ENCODE results near the gene PDCD1. TPM values are rescaled to one million over a fixed set of nuclear protein-coding genes. Genes with fewer than 3 reads are reported as not detected.
"Not testable (repeated sequence)": the region's sequence is repeated elsewhere in the genome, so short reads cannot be mapped to it uniquely, and the experiment has no call there.

PDCD1 gene
- total RNA-seq, 4 donors from 2014 or later: 0.49 to 2.3 (median 1.1) TPM

DNA sequence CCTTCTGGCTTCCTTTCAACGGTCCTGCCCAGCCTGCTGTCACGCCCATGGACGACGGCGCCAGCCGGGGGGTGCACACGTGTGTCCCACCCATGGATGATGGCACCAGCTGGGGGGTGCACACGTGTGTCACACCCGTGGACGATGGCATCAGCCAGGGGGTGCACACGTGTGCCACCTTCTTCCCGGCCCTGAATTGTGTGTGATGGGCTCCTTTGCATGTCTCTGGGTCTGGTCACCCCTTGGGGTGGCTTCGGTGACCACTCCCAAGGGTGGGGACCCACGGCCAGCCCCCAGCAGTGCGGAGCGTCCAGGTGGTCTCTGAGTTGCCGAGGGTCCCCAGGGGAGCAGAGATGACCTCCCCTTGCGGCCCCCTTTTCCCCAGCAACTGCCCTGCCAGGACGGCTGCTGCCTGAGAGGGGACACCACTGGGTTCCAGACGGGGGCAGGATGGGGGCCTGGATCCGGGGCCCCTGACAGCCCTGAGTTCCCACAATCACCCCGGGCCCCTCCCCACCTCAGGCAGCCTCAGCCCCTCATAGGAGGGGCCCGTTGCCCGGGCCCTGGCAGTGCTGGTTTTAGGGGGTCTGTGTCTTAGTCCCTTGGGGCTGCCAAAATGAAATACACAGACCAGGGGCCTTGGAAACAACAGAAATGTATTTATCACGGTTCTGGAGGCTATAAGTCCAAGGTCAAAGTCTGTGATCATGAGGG is 40.3 kb downstream of the PDCD1 start:
- DNase-seq: no peak
- no peak overlapping the region for H3K27ac ChIP-seq

DNA sequence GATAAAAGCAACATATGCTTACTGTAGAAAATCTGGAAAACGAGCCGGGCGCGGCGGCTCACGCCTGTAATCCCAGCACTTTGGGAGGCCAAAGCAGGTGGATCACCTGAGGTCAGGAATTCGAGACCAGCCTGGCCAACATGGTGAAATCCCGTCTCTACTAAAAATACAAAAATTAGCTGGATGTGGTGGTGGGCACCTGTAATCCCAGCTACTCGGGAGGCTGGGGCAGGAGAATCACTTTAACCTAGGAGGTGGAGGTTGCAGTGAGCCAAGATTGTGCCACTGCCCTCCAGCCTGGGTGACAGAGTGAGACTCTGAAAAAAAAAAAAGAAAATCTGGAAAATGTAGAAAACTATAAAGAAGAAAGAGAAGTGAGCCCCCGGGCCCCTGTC is 40.9 kb downstream of the PDCD1 start:
- DNase-seq; H3K27me3 ChIP-seq; H3K4me1 ChIP-seq; H3K4me3 ChIP-seq (replicated peaks in 1 of 3); intact Hi-C loops (cut with DNase I); H3K9me3 ChIP-seq; H3K36me3 ChIP-seq; H3K27ac ChIP-seq: not testable (repeated sequence)
- 86 to 88% methylated on average over 10 of the region's 10 CpGs for WGBS, 2 donors

More for the DNA sequence above, 40.3 kb downstream of the PDCD1 start:
- 86 to 90% methylated on average over 15 to 23 of the region's 25 CpGs for WGBS, 2 donors
- Histone ChIP-seq H3K4me3 (replicated peaks in 1 of 3) (no peak overlapping the region), H3K27me3 (no peaks in the 10 kb centered on the region), H3K36me3 (no peaks in the 10 kb centered on the region), H3K9me3 (no peaks in the 10 kb centered on the region), H3K4me1 (no peaks in the 10 kb centered on the region)
- TF ChIP-seq, protein P1, sequence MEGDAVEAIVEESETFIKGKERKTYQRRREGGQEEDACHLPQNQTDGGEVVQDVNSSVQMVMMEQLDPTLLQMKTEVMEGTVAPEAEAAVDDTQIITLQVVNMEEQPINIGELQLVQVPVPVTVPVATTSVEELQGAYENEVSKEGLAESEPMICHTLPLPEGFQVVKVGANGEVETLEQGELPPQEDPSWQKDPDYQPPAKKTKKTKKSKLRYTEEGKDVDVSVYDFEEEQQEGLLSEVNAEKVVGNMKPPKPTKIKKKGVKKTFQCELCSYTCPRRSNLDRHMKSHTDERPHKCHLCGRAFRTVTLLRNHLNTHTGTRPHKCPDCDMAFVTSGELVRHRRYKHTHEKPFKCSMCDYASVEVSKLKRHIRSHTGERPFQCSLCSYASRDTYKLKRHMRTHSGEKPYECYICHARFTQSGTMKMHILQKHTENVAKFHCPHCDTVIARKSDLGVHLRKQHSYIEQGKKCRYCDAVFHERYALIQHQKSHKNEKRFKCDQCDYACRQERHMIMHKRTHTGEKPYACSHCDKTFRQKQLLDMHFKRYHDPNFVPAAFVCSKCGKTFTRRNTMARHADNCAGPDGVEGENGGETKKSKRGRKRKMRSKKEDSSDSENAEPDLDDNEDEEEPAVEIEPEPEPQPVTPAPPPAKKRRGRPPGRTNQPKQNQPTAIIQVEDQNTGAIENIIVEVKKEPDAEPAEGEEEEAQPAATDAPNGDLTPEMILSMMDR (IDR thresholded peaks at IDR 0.05): no peak
- TF ChIP-seq POLR2A (IDR thresholded peaks at IDR 0.05): no peak
- intact Hi-C loops (cut with DNase I): no loop called here

DNA sequence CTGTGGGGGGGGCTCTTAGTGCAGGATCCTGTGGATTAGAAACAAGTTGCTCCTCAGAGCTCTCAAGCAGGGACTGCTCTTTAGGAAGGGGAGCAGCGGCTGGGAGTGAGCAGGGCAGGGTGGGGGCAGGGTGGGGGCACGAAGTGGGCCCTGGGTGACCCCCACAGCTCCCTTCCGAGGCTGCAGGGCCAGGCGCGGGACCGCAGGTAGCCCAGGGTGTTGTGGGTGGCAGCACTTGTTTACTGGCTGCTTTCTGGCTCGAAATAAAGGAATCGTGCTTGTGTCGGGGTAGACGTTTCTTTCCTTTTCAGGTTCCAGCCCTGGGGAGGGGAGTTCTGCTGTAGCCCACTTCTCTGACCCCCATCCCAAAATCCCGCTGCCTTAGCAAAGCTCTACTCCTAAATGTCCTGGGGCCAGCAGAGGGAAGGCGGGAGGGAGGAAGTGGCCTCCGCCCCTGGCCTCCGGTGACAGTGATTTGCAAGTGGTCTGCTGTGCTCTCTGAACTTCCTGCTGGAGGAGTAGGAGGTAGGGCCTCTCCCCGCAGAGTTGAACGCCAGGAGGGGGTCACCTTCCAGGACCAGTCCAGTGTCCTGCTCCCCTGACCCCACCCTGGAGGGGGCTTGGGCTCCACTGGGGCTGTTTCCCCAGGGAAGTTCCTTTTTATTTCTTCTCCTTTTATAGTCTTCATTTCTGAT is 41.4 kb downstream of the PDCD1 start:
- no peaks in the 10 kb centered on the region for H3K27me3 ChIP-seq
- H3K4me1 ChIP-seq: no peaks in the 10 kb centered on the region
- H3K9me3 ChIP-seq: no peaks in the 10 kb centered on the region
- H3K27ac ChIP-seq: no peak overlapping the region
- no peak for TF ChIP-seq POLR2A (IDR thresholded peaks at IDR 0.05)
- TF ChIP-seq, protein P1 (IDR thresholded peaks at IDR 0.05): no peak
- no peak for DNase-seq
- no peak overlapping the region for H3K4me3 ChIP-seq (replicated peaks in 1 of 3)
- intact Hi-C loops (cut with DNase I): no loop called here
- WGBS, 2 donors: 51 to 67% methylated on average over 15 of the region's 16 CpGs
- H3K36me3 ChIP-seq: no peaks in the 10 kb centered on the region

DNA sequence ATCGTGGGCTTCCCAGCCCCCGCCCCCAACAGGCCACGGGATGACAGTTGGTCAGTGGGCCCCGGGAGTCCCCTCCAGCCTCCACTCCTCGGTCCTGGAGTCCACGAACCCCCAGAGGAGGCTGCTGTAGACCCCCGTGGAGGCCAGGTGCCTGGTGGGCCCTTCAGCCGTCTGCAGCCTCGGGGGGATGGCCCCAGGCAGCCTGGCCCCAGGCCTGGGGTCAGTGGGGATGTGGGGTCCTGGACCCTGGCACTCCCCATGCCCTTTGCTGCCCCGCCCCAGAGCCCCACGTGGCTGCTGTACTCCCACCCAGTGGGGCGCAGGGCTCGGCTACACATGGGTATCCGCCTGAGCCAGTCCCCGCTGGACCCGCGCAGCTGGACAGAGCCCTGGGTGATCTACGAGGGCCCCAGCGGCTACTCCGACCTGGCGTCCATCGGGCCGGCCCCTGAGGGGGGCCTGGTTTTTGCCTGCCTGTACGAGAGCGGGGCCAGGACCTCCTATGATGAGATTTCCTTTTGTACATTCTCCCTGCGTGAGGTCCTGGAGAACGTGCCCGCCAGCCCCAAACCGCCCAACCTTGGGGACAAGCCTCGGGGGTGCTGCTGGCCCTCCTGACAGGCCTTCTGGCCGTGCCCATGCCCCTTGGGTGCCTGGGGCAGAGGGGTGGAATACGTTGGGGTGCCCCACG is 42.1 kb downstream of the PDCD1 start:
- whole genome bisulfite sequencing, 2 donors: 20 to 86% methylated on average over 2 to 18 of the region's 33 CpGs
- Histone ChIP-seq H3K9me3 (no peaks in the 10 kb centered on the region), H3K36me3 (no peaks in the 10 kb centered on the region), H3K4me3 (replicated peaks in 1 of 3) (no peak overlapping the region), H3K27ac (no peak overlapping the region), H3K4me1 (peaks cover 2 to 5% of the 10 kb centered on the region in 2 donors), H3K27me3 (no peaks in the 10 kb centered on the region)
- no peak for TF ChIP-seq POLR2A (IDR thresholded peaks at IDR 0.05)
- TF ChIP-seq, protein P1 (IDR thresholded peaks at IDR 0.05): no peak
- DNase-seq: no peak
- intact Hi-C loops (cut with DNase I): no loop called here

DNA sequence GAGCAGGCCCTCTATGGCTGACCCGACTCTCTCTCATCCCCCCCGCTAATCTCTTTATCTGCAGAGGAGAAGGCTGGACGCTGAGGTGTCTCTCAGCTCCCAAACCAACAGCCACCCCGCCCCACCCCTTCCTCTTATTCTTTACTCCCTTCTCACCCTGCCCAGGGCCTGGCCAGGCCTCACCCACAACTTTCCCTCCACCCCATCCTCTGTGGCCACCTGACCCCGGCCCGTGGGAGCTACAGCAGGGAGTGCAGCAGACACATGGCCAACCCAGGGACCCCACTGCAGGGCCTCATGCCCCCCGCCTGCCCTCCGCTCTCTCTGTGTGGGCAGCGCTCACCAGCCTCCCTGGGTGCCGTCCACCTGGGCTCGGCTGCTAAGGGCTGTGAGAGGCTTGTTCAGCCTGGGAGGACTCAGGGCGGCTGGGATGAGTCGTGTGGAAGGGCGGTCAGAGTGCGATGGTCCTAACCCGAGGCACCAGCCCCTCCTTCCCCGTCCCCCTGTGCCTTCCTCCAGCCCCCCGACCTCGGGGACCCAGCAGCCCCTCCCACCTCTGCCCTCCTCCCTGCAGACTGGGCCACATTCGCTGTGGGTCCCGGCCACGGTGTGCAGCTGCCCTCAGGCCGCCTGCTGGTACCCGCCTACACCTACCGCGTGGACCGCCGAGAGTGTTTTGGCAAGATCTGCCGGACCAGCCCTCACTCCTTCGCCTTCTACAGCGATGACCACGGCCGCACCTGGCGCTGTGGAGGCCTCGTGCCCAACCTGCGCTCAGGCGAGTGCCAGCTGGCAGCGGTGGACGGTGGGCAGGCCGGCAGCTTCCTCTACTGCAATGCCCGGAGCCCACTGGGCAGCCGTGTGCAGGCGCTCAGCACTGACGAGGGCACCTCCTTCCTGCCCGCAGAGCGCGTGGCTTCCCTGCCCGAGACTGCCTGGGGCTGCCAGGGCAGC is 42.9 kb downstream of the PDCD1 start:
- peaks cover 11 to 14% of the 10 kb centered on the region in 2 donors for H3K4me1 ChIP-seq
- no peak overlapping the region for H3K27ac ChIP-seq
- intact Hi-C loops (cut with DNase I): no loop called here
- no peaks in the 10 kb centered on the region for H3K27me3 ChIP-seq
- no peak for DNase-seq
- whole genome bisulfite sequencing, 2 donors: 75 to 89% methylated on average over 7 to 29 of the region's 48 CpGs
- H3K36me3 ChIP-seq: no peaks in the 10 kb centered on the region
- no peaks in the 10 kb centered on the region for H3K9me3 ChIP-seq
- H3K4me3 ChIP-seq (replicated peaks in 1 of 3): no peak overlapping the region
- TF ChIP-seq, protein P1 (IDR thresholded peaks at IDR 0.05): no peak
- no peak for TF ChIP-seq POLR2A (IDR thresholded peaks at IDR 0.05)

All from thyroid gland (tissue), 4 donors.